ENCODE measurements around the gene DPPA3.

- no peak for TF ChIP-seq CTCF (IDR thresholded peaks at IDR 0.05)
- TF ChIP-seq POLR2A (IDR thresholded peaks at IDR 0.05): no peak
Observed at GRCh38 chr12:7732993-7733392, 21.8 kb downstream of the DPPA3 start.
